Fibroblast of skin of right biceps (primary cell): ENCODE measurements around the gene SPATA31A1.
"Not testable (repeated sequence)": the region's sequence is repeated elsewhere in the genome, so short reads cannot be mapped to it uniquely, and the experiment has no call there.

ENCODE experiments used
- DNase-seq: peaks from one replicate; pipeline ENCODE4 v3.0.0-alpha.2; 2013

SPATA31A1 gene

GRCh38 chr9:39355369-39355768 is at the start of gene SPATA31A1:
Gene SPATA31A1, plus strand, starts transcription at chr9:39355669. Its CDS starts 62 bp downstream, at chr9:39355731.
- DNase-seq: not testable (repeated sequence)

GRCh38 chr9:39407261-39408204 is 52.1 kb downstream of the SPATA31A1 start:
- not testable (repeated sequence) for DNase-seq

GRCh38 chr9:39411254-39411940 is 55.9 kb downstream of the SPATA31A1 start:
- not testable (repeated sequence) for DNase-seq
